Measurements from ENCODE around the gene TMEM235. TPM values are rescaled to one million over a fixed set of nuclear protein-coding genes. Genes with fewer than 3 reads are reported as not detected.

The TMEM235 gene
- total and polyA plus RNA-seq, 5 donors = not detected

DNA sequence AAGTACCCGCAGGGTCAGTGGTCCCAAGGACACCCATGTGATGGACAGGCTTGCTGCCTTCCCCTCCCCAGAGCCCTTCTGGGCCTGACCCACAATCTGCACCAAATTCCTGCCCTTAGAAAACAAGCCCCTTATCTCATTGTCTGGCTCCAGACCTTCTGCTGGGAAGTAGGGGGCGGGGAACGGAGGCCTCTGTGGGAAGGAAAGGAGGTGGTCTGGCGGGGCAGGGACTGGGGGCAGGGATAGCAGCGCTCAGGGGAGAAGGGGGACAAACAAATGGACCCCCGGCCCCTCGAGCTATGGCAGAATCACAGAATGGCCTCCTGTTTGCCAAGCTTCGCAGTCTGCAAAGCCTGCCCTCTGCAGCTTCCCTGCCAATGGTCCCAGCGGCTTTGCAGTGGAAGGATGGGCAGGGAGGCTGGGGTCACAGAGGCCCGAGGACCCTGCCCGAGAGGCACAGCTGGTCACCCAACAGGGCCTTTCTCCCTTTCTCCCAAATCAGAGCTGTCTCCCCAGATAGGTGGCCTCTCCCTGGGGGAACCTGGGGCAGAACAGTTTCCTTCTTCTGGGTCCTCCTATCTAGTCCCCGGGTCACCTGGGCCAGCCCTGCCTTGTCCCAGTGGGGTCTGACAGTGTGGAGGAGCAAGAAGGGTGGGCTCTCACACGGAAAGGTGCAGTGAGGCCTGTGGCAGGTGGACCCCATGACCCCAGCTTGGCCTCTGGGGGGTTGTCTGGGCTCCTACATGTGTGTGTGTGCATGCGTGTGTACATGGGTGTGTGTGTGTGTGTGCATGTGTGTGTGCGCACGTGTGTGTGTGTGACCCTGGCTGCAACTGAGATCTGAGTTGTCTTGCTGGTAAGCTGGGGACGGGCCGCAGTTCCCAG is 25.5 kb downstream of the TMEM235 start:
- peak overlapping the region; percentile 62 for H3K27ac ChIP-seq (ENCODE audit: low read length)

DNA sequence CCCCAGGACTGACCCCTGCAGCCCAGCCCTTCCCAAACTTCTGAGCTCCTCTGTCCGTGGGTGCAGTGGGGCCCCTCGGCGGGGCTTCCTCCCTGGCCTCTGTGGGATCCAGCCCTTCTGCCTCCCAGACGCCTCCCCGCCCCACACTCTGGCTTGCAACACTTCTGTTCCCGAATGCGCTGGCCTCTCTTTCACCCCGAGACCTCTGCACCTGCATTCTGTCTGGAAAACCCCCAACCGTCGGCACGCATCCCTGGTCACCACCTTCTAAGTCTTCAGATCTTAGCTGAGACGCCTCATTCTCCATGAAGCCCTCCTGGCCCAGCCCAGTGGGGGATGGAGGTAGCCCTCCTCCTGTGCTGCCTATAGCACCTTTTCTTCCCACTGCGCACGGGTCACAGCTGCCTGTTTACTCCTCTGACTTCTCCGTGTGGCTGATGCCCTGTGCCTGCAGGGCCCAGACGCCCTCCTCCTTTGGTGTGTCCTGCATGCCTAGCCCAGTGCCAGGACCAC is 26.4 kb downstream of the TMEM235 start:
- WGBS = 50% methylated on average over 16 of the region's 16 CpGs
- peak in 1 of 2 donors; percentile 29 for ATAC-seq
- Histone ChIP-seq H3K9me3 (ENCODE audit: control insufficient read depth, low read length) (no peaks in the 10 kb centered on the region), H3K4me1 (ENCODE audit: control insufficient read depth, insufficient read depth, low read length) (peaks cover 8% of the 10 kb centered on the region), H3K27me3 (ENCODE audit: control insufficient read depth, insufficient read depth) (no peaks in the 10 kb centered on the region), H3K4me3 (ENCODE audit: low read length) (no peak overlapping the region), H3K27ac (ENCODE audit: low read length) (peak overlapping the region; percentile 82)
- intact Hi-C loops (cut with DNase I) = loop anchor here in 1 of 4 donors (10.0 kb wide), 1 partner anchor 167 kb away; no protein-coding TSS in a partner anchor
- peak; percentile 51 to 78 (median 72) for DNase-seq

More for the DNA sequence above, 25.5 kb downstream of the TMEM235 start:
- H3K4me3 ChIP-seq (ENCODE audit: low read length) = no peak overlapping the region
- intact Hi-C loops (cut with DNase I) = loop anchor here in 1 of 4 donors (10.0 kb wide), 1 partner anchor 168 kb away; no protein-coding TSS in a partner anchor
- 36% methylated on average over 18 of the region's 18 CpGs for WGBS
- ATAC-seq (peak in 1 of 2 donors; percentile 22), DNase-seq (peak; percentile 44 to 77 (median 77))
- H3K27me3 ChIP-seq (ENCODE audit: control insufficient read depth, insufficient read depth) = no peaks in the 10 kb centered on the region
- peaks cover 8% of the 10 kb centered on the region for H3K4me1 ChIP-seq (ENCODE audit: control insufficient read depth, insufficient read depth, low read length)
- H3K9me3 ChIP-seq (ENCODE audit: control insufficient read depth, low read length) = no peaks in the 10 kb centered on the region

DNA sequence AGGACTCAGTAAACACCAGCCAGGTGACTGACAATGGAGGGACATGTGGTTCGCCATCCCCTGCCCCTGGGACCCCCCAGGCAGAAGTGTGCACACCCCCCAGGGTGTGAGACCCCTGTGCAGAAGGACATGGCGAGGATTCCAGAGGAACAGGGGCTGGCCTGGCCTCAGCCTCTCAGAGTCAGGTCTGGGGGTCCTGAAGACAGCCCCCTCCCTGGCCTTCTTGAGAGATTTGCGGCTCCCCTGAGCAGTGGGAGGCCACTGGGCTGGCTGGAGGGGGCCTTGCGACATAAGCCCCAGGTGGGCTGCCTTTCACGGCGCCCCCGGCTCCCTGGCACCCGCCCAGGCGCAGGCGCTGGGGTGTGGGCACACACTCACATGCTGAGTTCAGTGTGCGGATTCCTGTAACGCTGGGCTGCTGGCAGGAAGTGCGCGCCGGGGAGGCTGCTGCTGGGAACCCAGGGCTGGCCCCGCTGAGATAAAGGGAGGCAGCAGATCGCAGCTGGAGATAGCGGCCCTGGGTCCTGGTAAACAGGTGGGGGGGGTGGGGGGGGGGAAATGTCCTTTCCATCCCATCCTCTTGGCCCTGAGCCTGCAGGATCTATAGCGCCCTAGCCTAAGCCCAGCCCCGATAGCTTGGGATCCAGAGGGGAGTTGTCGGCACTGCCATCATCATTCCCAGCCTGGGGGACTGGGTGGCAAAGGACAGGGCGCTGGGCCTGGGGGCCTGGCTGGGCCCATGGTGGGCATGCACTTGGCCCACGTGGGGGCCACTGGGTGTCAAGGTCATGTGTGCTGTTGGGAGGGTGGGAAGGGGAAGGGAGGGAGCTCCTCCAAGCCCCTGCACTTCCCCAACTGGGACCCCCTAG is 27.1 kb downstream of the TMEM235 start:
- ATAC-seq (peak; percentile 23 to 56), DNase-seq (peak; percentile 76 to 87 (median 85))
- 46% methylated on average over 23 of the region's 23 CpGs for WGBS
- peaks cover 8% of the 10 kb centered on the region for H3K4me1 ChIP-seq (ENCODE audit: control insufficient read depth, insufficient read depth, low read length)
- H3K27me3 ChIP-seq (ENCODE audit: control insufficient read depth, insufficient read depth) = no peaks in the 10 kb centered on the region
- no peak overlapping the region for H3K4me3 ChIP-seq (ENCODE audit: low read length)
- intact Hi-C loops (cut with DNase I) = loop anchor here in 1 of 4 donors (10.0 kb wide), 1 partner anchor 166 kb away; no protein-coding TSS in a partner anchor
- no peaks in the 10 kb centered on the region for H3K9me3 ChIP-seq (ENCODE audit: control insufficient read depth, low read length)
- peak overlapping the region; percentile 82 for H3K27ac ChIP-seq (ENCODE audit: low read length)

DNA sequence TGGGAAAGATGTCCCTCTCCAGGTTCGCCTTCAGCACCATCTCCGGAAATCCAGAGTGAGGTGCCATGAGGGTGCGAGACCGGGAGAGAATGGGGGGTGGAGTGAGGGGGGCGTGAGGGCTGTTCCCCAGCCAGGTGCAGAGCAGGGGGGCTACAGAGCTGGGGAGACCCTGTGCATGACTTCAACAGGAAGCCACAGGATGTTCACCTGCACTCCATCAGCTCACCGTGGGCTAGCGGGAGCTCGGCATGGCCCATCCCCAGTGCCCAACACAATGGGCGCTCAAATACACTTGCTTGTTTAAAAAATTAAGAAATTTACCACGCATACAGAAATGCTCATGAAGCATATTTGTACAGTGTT is 27.7 kb downstream of the TMEM235 start:
- 77% methylated on average over 10 of the region's 10 CpGs for WGBS
- Histone ChIP-seq H3K27ac (ENCODE audit: low read length) (peak overlapping the region; percentile 11), H3K27me3 (ENCODE audit: control insufficient read depth, insufficient read depth) (no peaks in the 10 kb centered on the region), H3K9me3 (ENCODE audit: control insufficient read depth, low read length) (no peaks in the 10 kb centered on the region), H3K4me1 (ENCODE audit: control insufficient read depth, insufficient read depth, low read length) (peaks cover 8% of the 10 kb centered on the region), H3K4me3 (ENCODE audit: low read length) (no peak overlapping the region)
- intact Hi-C loops (cut with DNase I) = loop anchor here in 1 of 4 donors (10.0 kb wide), 1 partner anchor 166 kb away; no protein-coding TSS in a partner anchor
- peak in 2 of 3 donors; percentile 26 to 41 for DNase-seq
- ATAC-seq = no peak

GRCh38 chr17:78263063-78263735 is 31.8 kb downstream of the TMEM235 start:
- H3K4me1 ChIP-seq (ENCODE audit: control insufficient read depth, insufficient read depth, low read length) = no peaks in the 10 kb centered on the region
- H3K9me3 ChIP-seq (ENCODE audit: control insufficient read depth, low read length) = no peaks in the 10 kb centered on the region
- no peaks in the 10 kb centered on the region for H3K27me3 ChIP-seq (ENCODE audit: control insufficient read depth, insufficient read depth)
- H3K27ac ChIP-seq (ENCODE audit: low read length) = peak overlapping the region; percentile 61
- 46% methylated on average over 23 of the region's 23 CpGs for WGBS
- DNase-seq = peak; percentile 64 to 81 (median 77)
- ATAC-seq = peak; percentile 49 to 71
- no peak overlapping the region for H3K4me3 ChIP-seq (ENCODE audit: low read length)
- intact Hi-C loops (cut with DNase I) = no loop called here

- Histone ChIP-seq H3K27me3 (ENCODE audit: control insufficient read depth, insufficient read depth) (no peaks in the 10 kb centered on the region), H3K27ac (ENCODE audit: low read length) (peak overlapping the region; percentile 61), H3K9me3 (ENCODE audit: control insufficient read depth, low read length) (no peaks in the 10 kb centered on the region), H3K4me1 (ENCODE audit: control insufficient read depth, insufficient read depth, low read length) (no peaks in the 10 kb centered on the region), H3K4me3 (ENCODE audit: low read length) (no peak overlapping the region)
- DNase-seq (peak in 1 of 3 donors; percentile 4), ATAC-seq (no peak)
- WGBS = 94% methylated on average over 9 of the region's 9 CpGs
- intact Hi-C loops (cut with DNase I) = no loop called here
Observed at GRCh38 chr17:78263736-78264340, 32.4 kb downstream of the TMEM235 start.

DNA sequence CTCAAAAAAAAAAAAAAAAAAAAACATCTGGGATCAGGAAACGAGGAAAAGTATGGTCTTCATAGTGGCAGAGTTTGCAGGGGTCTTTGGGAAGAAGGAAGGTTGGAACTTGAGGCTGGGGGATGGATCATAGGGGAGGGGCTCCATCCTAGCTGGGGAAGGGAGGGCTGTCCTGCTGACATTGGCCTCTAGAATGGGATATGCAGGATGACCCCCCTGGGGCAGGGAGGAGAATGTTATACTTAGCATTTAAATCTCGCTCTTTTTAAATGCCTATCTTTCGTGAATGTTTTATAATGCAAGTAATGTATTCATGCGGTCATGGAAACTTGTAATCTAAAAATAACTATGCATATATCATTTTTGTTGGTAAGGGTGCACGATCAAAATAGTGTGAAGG is 33.2 kb downstream of the TMEM235 start:
- H3K27me3 ChIP-seq (ENCODE audit: control insufficient read depth, insufficient read depth) = no peaks in the 10 kb centered on the region
- no peak for ATAC-seq
- no peaks in the 10 kb centered on the region for H3K9me3 ChIP-seq (ENCODE audit: control insufficient read depth, low read length)
- H3K27ac ChIP-seq (ENCODE audit: low read length) = no peak overlapping the region
- no peaks in the 10 kb centered on the region for H3K4me1 ChIP-seq (ENCODE audit: control insufficient read depth, insufficient read depth, low read length)
- 80% methylated on average over 5 of the region's 5 CpGs for WGBS
- intact Hi-C loops (cut with DNase I) = no loop called here
- DNase-seq = no peak
- no peak overlapping the region for H3K4me3 ChIP-seq (ENCODE audit: low read length)

DNA sequence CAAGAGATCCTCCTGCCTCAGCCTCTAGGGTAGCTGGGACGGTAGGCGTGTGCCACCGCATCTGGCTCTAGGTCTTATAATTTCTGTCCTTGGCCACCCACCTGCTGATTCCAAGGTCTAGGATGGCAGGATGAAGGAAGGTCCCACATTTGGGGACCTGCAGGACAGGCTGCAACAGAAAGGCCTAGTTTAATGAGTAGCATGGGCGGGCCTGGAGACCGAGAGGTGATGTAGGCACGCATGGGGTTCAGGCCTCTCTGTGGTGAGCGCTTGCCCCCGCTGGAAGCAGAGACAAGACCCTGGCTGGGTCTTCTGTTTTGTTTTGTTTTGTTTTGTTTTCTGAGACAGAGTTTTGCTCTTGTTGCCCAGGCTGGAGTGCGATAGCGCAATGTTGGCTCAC is 33.7 kb downstream of the TMEM235 start:
- no peak for ATAC-seq
- H3K4me1 ChIP-seq (ENCODE audit: control insufficient read depth, insufficient read depth, low read length) = no peaks in the 10 kb centered on the region
- intact Hi-C loops (cut with DNase I) = no loop called here

GRCh38 chr17:78266231-78266631 is 34.8 kb downstream of the TMEM235 start:
- peak in 2 of 3 donors; percentile 36 to 63 for DNase-seq

More for the DNA sequence above, 33.7 kb downstream of the TMEM235 start:
- H3K27ac ChIP-seq (ENCODE audit: low read length) = no peak overlapping the region
- DNase-seq = peak in 1 of 3 donors; percentile 28
- 95% methylated on average over 10 of the region's 10 CpGs for WGBS
- H3K4me3 ChIP-seq (ENCODE audit: low read length) = no peak overlapping the region
- no peaks in the 10 kb centered on the region for H3K27me3 ChIP-seq (ENCODE audit: control insufficient read depth, insufficient read depth)
- no peaks in the 10 kb centered on the region for H3K9me3 ChIP-seq (ENCODE audit: control insufficient read depth, low read length)

GRCh38 chr17:78266771-78267170 is 35.3 kb downstream of the TMEM235 start:
- no peak overlapping the region for H3K27ac ChIP-seq (ENCODE audit: low read length)
- no peak overlapping the region for H3K4me3 ChIP-seq (ENCODE audit: low read length)
- no peaks in the 10 kb centered on the region for H3K4me1 ChIP-seq (ENCODE audit: control insufficient read depth, insufficient read depth, low read length)
- DNase-seq (peak in 2 of 3 donors; percentile 24 to 42), ATAC-seq (peak in 1 of 2 donors; percentile 8)
- no peaks in the 10 kb centered on the region for H3K27me3 ChIP-seq (ENCODE audit: control insufficient read depth, insufficient read depth)
- no peaks in the 10 kb centered on the region for H3K9me3 ChIP-seq (ENCODE audit: control insufficient read depth, low read length)
- intact Hi-C loops (cut with DNase I) = no loop called here
- 83% methylated on average over 9 of the region's 9 CpGs for WGBS

More at GRCh38 chr17:78266231-78266631, 34.8 kb downstream of the TMEM235 start:
- ATAC-seq = peak; percentile 29
- H3K27me3 ChIP-seq (ENCODE audit: control insufficient read depth, insufficient read depth) = no peaks in the 10 kb centered on the region
- WGBS = 62% methylated on average over 6 of the region's 6 CpGs
- intact Hi-C loops (cut with DNase I) = no loop called here
- H3K4me3 ChIP-seq (ENCODE audit: low read length) = no peak overlapping the region
- no peaks in the 10 kb centered on the region for H3K9me3 ChIP-seq (ENCODE audit: control insufficient read depth, low read length)
- no peak overlapping the region for H3K27ac ChIP-seq (ENCODE audit: low read length)
- H3K4me1 ChIP-seq (ENCODE audit: control insufficient read depth, insufficient read depth, low read length) = no peaks in the 10 kb centered on the region

Measured in right cardiac atrium (tissue), 5 donors.